ENCODE data around the gene TMEM184A.

DNA sequence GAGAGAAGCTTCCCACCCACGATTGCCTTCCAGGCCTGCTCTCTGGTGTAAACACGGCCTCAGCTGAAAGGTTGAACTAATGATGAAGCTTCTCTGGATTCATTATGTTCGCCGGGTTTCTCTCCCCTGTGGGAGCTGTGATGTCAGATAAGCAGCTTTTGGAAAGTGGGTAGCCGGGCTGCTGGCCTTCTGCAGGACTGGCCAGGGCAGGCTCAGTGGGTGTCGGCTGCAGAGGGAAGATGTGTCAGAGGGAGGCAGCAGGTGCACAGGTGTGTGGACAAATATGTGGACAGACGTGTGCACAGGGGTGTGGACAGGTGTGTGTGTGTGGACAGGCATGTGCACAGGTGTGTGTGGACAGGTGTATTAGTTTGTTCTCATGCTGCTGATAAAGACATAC is 42.3 kb upstream of the TMEM184A start:
- no peak for TF ChIP-seq CTCF (conservative IDR thresholded peaks at IDR 0.05; ENCODE audit: low read depth, low read length)
- TF ChIP-seq POLR2A (IDR thresholded peaks at IDR 0.05; ENCODE audit: low read depth, low read length): no peak
- TF ChIP-seq MAZ (IDR thresholded peaks at IDR 0.05; ENCODE audit: borderline replicate concordance, low read depth, low read length): no peak
